ENCODE measurements around the gene NR3C1.

DNA sequence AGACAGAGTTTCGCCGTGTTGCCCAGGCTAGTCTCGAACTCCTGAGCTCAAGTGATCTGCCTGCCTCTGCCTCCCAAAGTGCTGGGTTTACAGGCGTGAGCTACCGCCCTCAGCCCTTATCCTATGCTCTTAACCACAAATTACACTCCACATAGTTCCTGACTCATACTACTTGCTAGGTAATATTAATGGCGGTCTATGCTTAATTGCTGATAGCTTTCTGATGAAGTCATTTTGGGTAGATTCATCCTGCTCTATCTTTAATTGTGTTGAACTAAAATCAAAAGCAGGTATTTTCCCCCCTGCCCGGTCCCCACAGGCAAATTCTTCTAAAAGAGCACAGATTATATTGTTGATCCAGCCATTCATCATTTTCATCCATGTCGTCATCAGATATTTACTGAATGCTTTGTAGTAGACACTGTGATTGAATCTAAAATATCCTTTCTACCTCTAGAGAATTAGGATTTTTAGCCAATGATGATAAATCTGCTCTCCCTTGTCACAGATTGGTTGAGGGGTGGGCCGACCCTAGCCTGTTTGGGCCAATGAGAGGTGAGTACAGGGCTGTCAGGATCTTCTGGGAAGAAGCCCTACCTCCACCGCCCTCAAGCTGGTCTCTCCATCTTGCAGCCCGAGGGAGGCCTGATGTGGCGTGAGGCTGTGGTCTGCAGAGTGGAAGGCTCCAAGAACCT is 144.8 kb downstream of the NR3C1 start:
- TF ChIP-seq FOSL2 (CRISPR knock-in tag; IDR thresholded peaks at IDR 0.05) (no peak), TEAD2 (CRISPR knock-in tag; IDR thresholded peaks at IDR 0.05) (no peak), POLR2A (IDR thresholded peaks at IDR 0.05; ENCODE audit: insufficient read depth in 1 of 2, low read depth in 2 of 2, low read length in 2 of 2) (no peak), IKZF1 (IDR thresholded peaks at IDR 0.05) (no peak), EP300 (IDR thresholded peaks at IDR 0.05; ENCODE audit: low read depth in 2 of 2, low read length in 2 of 2) (no peak), EP300 (CRISPR knock-in tag; IDR thresholded peaks at IDR 0.05; ENCODE audit: borderline replicate concordance) (no peak), ARNTL (CRISPR knock-in tag; IDR thresholded peaks at IDR 0.05) (no peak), MBNL3 (CRISPR knock-in tag; conservative IDR thresholded peaks at IDR 0.05) (no peak), ZNF274 (CRISPR knock-in tag; IDR thresholded peaks at IDR 0.05) (no peak), GTF2F1 (IDR thresholded peaks at IDR 0.05; ENCODE audit: low read length) (no peak), MIER2 (CRISPR knock-in tag; IDR thresholded peaks at IDR 0.05) (no peak)
- TF ChIP-seq, protein P1, sequence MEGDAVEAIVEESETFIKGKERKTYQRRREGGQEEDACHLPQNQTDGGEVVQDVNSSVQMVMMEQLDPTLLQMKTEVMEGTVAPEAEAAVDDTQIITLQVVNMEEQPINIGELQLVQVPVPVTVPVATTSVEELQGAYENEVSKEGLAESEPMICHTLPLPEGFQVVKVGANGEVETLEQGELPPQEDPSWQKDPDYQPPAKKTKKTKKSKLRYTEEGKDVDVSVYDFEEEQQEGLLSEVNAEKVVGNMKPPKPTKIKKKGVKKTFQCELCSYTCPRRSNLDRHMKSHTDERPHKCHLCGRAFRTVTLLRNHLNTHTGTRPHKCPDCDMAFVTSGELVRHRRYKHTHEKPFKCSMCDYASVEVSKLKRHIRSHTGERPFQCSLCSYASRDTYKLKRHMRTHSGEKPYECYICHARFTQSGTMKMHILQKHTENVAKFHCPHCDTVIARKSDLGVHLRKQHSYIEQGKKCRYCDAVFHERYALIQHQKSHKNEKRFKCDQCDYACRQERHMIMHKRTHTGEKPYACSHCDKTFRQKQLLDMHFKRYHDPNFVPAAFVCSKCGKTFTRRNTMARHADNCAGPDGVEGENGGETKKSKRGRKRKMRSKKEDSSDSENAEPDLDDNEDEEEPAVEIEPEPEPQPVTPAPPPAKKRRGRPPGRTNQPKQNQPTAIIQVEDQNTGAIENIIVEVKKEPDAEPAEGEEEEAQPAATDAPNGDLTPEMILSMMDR (CRISPR knock-in tag; IDR thresholded peaks at IDR 0.05): no peak
- TF ChIP-seq, protein P2, sequence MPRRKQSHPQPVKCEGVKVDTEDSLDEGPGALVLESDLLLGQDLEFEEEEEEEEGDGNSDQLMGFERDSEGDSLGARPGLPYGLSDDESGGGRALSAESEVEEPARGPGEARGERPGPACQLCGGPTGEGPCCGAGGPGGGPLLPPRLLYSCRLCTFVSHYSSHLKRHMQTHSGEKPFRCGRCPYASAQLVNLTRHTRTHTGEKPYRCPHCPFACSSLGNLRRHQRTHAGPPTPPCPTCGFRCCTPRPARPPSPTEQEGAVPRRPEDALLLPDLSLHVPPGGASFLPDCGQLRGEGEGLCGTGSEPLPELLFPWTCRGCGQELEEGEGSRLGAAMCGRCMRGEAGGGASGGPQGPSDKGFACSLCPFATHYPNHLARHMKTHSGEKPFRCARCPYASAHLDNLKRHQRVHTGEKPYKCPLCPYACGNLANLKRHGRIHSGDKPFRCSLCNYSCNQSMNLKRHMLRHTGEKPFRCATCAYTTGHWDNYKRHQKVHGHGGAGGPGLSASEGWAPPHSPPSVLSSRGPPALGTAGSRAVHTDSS (CRISPR knock-in tag; conservative IDR thresholded peaks at IDR 0.05): no peak

Measured in HepG2 (cell line).